ENCODE results near the gene ANTXR1. TPM values are rescaled to one million over a fixed set of nuclear protein-coding genes. Genes with fewer than 3 reads are reported as not detected.

The ANTXR1 gene
- total and polyA plus RNA-seq, 2 donors (not counting 3 experiments of a cell fraction or from before 2014, with no cell fraction given): 4.2 to 17.3 TPM

DNA sequence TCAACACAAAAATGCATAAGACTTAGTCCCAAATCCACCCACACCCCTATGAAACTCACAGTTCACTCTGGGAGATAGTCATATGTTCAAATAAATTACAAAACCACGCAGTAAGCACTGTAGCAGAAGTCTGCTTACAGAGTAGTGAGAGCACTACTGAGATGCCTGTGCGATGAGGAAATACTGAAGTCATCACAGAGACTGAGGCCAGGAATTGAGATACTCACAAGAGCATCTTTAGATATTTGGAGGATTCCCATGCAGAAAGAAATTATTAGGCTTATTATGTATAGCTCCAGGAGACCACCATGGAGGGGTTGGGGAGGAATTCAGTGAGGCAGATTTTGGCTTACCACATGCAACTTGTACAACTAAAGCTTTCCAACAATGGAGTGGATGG is 82.3 kb downstream of the ANTXR1 start:
- intact Hi-C loops (cut with micrococcal nuclease): no loop called here
- DNase-seq (ENCODE audit: low read depth, low spot score): no peak
- no peak overlapping the region for H3K9ac ChIP-seq (replicated peaks; ENCODE audit: extremely low read depth, insufficient read depth, low read length)

DNA sequence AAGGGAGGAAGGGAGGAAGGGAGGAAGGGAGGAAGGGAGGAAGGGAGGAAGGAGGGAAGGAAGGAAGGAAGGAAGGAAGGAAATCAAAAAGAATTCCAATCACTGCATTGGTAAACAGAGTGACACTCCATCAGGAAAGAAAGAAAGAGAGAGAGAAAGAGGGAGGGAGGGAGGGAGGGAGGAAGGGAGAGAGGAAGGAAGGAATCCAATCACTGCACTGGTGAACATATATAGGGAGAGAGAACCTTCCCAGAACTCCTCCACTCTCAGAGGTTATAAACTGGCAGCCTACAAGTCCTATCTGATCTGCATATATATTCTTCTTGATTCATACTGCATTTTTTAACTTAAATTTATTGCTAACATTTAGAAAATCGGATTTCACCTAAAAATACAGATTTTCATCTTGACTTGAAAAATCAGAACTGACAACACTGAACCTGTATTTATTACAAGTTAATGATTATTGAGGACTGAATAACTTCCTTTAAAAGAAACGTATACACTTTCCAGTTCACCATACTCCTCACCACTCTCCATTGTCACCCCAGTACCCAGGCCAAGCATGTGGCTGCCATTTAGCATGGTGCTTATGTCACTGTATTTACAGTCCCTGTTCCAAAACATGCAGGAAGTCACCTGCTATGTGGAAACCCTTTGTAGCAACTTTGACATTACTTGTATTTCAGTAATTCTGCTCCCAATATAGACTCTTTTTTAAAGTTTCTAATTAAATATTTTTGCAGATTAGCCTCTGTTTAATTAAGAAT is 83.5 kb downstream of the ANTXR1 start:
- no peaks in the 10 kb centered on the region for H3K9me3 ChIP-seq (replicated peaks; ENCODE audit: control insufficient read depth, insufficient read depth, low read length)
- dilution Hi-C loops (cut with MboI; ENCODE audit: extremely low pct_ligation_motif_present, low sequenced_read_pairs) (no loop called here), intact Hi-C loops (cut with micrococcal nuclease) (no loop called here)
- H3K9ac ChIP-seq (replicated peaks; ENCODE audit: extremely low read depth, insufficient read depth, low read length): no peak overlapping the region
- DNase-seq (ENCODE audit: low read depth, low spot score) (no peak), FAIRE-seq (no peak)
- H3K4me3 ChIP-seq (replicated peaks in 1 of 3; ENCODE audit: insufficient read depth in 1 of 3, low read depth in 1 of 3, low read length in 3 of 3): no peak overlapping the region
- CTCF ChIA-PET: interaction anchor here (1.3 kb wide), 1 partner anchor 14 kb away, joined by 4 read pairs; no protein-coding TSS in a partner anchor
- no peak overlapping the region for H3K4me2 ChIP-seq (ENCODE audit: insufficient read depth, low read length)
- no peaks in the 10 kb centered on the region for H3K79me2 ChIP-seq (ENCODE audit: control insufficient read depth, insufficient read depth, low read length)
- H4K20me1 ChIP-seq (replicated peaks; ENCODE audit: control insufficient read depth, extremely low read depth, insufficient read depth, low read length): no peaks in the 10 kb centered on the region
- no TSS peak for BruUV-seq (replicated peaks)
- H2AFZ ChIP-seq (ENCODE audit: low read depth, low read length): no peak overlapping the region
- H3K27ac ChIP-seq (ENCODE audit: insufficient read depth, low read depth, low read length): no peak overlapping the region
- no peaks in the 10 kb centered on the region for H3K27me3 ChIP-seq (ENCODE audit: control insufficient read depth in 2 of 2, insufficient read depth in 2 of 2, low read length in 2 of 2)
- peaks cover 9% of the 10 kb centered on the region for H3K4me1 ChIP-seq (ENCODE audit: control insufficient read depth, extremely low read depth, insufficient read depth, low read length)
- H3K36me3 ChIP-seq (ENCODE audit: control insufficient read depth in 2 of 2, extremely low read depth in 1 of 2, insufficient read depth in 2 of 2, low read length in 2 of 2): no peaks in the 10 kb centered on the region
- POLR2A ChIA-PET: no interaction called here
- no peaks in the 10 kb centered on the region for H3K9me1 ChIP-seq (replicated peaks; ENCODE audit: control insufficient read depth, extremely low read depth, insufficient read depth, low read length)
- TF ChIP-seq, protein P1, sequence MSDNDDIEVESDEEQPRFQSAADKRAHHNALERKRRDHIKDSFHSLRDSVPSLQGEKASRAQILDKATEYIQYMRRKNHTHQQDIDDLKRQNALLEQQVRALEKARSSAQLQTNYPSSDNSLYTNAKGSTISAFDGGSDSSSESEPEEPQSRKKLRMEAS (IDR thresholded peaks at IDR 0.05; ENCODE audit: insufficient read depth, insufficient read length): no peak
- TF ChIP-seq, protein P2, sequence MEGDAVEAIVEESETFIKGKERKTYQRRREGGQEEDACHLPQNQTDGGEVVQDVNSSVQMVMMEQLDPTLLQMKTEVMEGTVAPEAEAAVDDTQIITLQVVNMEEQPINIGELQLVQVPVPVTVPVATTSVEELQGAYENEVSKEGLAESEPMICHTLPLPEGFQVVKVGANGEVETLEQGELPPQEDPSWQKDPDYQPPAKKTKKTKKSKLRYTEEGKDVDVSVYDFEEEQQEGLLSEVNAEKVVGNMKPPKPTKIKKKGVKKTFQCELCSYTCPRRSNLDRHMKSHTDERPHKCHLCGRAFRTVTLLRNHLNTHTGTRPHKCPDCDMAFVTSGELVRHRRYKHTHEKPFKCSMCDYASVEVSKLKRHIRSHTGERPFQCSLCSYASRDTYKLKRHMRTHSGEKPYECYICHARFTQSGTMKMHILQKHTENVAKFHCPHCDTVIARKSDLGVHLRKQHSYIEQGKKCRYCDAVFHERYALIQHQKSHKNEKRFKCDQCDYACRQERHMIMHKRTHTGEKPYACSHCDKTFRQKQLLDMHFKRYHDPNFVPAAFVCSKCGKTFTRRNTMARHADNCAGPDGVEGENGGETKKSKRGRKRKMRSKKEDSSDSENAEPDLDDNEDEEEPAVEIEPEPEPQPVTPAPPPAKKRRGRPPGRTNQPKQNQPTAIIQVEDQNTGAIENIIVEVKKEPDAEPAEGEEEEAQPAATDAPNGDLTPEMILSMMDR (IDR thresholded peaks at IDR 0.05; ENCODE audit: extremely low read depth in 1 of 2, insufficient read depth in 1 of 2, low read depth in 1 of 2, low read length in 2 of 2): no peak

More for the DNA sequence above, 82.3 kb downstream of the ANTXR1 start:
- Histone ChIP-seq H3K4me1 (ENCODE audit: control insufficient read depth, extremely low read depth, insufficient read depth, low read length) (peaks cover 9% of the 10 kb centered on the region), H3K27me3 (ENCODE audit: control insufficient read depth in 2 of 2, insufficient read depth in 2 of 2, low read length in 2 of 2) (no peaks in the 10 kb centered on the region), H3K36me3 (ENCODE audit: control insufficient read depth in 2 of 2, extremely low read depth in 1 of 2, insufficient read depth in 2 of 2, low read length in 2 of 2) (no peaks in the 10 kb centered on the region), H2AFZ (ENCODE audit: low read depth, low read length) (no peak overlapping the region), H3K4me2 (ENCODE audit: insufficient read depth, low read length) (no peak overlapping the region), H3K9me1 (replicated peaks; ENCODE audit: control insufficient read depth, extremely low read depth, insufficient read depth, low read length) (no peaks in the 10 kb centered on the region), H3K27ac (ENCODE audit: insufficient read depth, low read depth, low read length) (no peak overlapping the region), H3K9me3 (replicated peaks; ENCODE audit: control insufficient read depth, insufficient read depth, low read length) (no peaks in the 10 kb centered on the region), H4K20me1 (replicated peaks; ENCODE audit: control insufficient read depth, extremely low read depth, insufficient read depth, low read length) (no peaks in the 10 kb centered on the region), H3K79me2 (ENCODE audit: control insufficient read depth, insufficient read depth, low read length) (no peaks in the 10 kb centered on the region), H3K4me3 (replicated peaks in 1 of 3; ENCODE audit: insufficient read depth in 1 of 3, low read depth in 1 of 3, low read length in 3 of 3) (no peak overlapping the region)
- no peak for TF ChIP-seq EZH2 (IDR thresholded peaks at IDR 0.05; ENCODE audit: borderline replicate concordance, low read depth, low read length, severe bottlenecking)
- no peak for TF ChIP-seq POLR2A (IDR thresholded peaks at IDR 0.05; ENCODE audit: low read depth, low read length)
- no peak for TF ChIP-seq GATA2 (IDR thresholded peaks at IDR 0.05; ENCODE audit: insufficient read depth, insufficient read length, low read depth, low read length)
- BruUV-seq (replicated peaks): no TSS peak
- ChIA-PET POLR2A (no interaction called here), CTCF (interaction anchor here (1.8 kb wide), 1 partner anchor 20 kb away, joined by 4 read pairs; no protein-coding TSS in a partner anchor)
- no peak for FAIRE-seq
- dilution Hi-C loops (cut with MboI; ENCODE audit: extremely low pct_ligation_motif_present, low sequenced_read_pairs): no loop called here
